Stimulated activated CD8-positive, alpha-beta memory T cell treated with anti-CD3 and anti-CD28 coated beads, Interleukin-12 subunit alpha, Interleukin-12 subunit beta, amount 100 ng/mL, for 24 hours (primary cell): ENCODE data around the gene OR2T27.
"Not testable (repeated sequence)": the region's sequence is repeated elsewhere in the genome, so short reads cannot be mapped to it uniquely, and the experiment has no call there.

Source experiments
- DNase-seq: peaks from one replicate; pipeline ENCODE4 v3.0.0-alpha.2; 2020; ENCODE audit errors: extremely low read depth

The OR2T27 gene, protein sequence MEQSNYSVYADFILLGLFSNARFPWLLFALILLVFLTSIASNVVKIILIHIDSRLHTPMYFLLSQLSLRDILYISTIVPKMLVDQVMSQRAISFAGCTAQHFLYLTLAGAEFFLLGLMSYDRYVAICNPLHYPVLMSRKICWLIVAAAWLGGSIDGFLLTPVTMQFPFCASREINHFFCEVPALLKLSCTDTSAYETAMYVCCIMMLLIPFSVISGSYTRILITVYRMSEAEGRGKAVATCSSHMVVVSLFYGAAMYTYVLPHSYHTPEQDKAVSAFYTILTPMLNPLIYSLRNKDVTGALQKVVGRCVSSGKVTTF

DNA sequence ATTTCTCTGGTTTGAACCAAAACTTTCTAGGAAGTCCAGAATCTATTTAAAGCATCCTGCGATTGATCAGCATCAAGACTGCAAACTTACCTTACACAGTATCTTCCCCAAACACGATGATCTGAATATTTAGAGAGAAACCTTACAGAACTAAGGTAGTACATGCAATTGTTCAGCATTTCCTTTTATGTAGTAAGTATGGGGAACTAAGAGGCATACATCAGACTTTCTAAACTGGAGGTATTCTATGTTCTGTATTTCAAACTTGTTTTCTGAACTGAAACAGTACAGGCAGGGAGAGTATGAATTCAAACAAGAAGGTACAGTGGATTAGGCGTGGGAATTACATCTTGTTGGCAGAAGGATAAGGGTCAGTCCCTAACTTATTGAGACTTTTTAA, at the start of gene OR2T27:
Gene OR2T27 (minus strand): TSS at position 175 of the 400 bp plus-strand sequence. CDS start 4,644 bp downstream, outside the sequence.
- not testable (repeated sequence) for DNase-seq

DNA sequence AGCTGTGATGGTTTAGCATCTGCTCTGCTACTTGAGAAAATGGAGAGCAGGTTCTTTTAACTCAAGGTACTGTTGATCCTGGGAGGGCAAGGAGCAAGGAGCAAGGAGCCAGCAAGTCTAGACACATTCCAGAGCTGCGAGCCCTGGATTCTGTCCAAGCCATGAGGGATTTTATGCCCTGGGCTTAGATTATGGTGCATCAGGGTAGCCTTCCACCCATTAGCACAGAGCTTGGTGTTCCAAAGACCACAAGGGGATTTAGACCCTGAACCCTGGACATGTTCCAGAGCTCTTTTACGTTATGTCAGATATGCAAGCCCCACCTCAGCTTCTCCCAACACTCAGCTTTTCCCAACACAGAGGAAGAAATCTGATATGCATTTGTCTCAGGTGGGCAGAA, 49.3 kb upstream of the OR2T27 start:
- no peak for DNase-seq

DNA sequence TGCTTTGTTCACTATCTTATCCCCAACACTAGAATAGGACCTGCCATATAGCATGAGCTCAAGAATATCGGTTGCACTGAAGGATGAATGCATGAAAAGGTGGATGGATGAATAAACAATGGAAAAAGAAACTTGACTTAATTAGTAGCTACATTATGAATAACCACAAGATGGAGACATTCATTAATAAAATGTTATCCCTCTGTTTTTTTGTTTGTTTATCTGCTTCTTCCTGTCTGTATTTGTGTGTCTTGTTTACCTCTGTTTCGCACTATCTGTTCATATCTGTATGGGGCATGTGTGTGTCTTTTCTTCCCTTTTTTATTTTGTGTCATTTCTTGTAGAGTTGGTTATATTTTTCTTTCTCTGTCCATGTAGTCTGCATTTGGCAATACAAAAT, 48.3 kb upstream of the OR2T27 start:
- no peak for DNase-seq

DNA sequence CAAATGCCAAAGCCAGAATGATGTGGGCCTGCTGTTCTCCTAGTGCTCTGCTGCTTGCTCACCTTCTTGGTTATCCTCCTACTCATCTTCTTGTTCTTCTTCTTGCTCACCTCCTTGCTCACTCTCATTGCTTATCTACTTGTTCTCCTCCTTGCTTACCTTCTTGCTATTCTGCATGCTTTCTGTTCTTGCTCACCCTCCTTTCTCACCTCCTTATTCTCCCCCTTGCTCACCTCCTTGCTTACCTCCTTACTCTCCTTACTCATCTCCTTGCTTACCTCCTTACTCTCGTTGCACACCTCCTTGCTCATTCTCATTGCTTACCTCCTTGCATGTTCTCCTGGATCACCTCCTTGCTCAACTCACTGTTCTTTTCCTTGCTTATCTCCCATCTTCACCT, 47.4 kb upstream of the OR2T27 start, which contains the start of gene OR14I1:
Gene OR14I1 (minus strand): TSS at position 53 of the 400 bp plus-strand sequence.
- no peak for DNase-seq

DNA sequence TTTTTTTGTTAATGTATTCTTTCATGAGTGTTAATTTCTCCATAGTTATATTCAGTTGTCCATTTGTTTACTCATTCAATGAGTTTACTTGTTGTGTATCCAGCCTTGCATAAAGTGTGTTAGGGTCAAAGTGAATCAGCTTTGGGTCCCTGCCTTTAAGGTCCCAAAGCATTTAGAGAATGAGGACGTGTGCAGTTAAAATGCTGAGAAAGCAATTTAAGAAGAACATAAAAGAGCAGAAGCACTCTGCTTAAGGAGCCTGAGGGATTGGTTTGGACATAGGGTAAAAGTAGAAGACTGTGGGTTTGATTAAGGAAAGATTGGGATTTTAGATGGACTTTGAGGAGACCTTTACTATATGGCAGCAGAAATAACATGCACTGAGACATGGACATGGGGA, 43.8 kb upstream of the OR2T27 start:
- no peak for DNase-seq

DNA sequence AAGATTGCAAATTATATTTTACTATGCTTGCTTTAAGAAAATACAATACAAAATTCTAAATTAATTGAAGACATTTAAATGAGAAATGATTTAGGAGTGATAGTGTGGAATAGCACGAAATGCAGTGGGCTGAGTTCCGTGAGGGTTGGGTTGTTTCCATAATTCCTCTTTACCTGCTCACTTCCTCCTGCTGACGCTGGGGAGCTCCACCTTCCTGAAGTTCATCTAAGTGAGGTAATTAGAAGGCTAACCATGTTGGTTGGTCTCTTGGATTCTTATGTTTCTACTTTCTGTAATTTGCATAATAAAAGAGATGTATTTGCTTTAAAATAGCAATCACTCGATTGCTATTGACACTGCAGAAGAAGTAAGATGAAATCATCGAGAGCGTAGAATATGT, 42.6 kb upstream of the OR2T27 start:
- no peak for DNase-seq

DNA sequence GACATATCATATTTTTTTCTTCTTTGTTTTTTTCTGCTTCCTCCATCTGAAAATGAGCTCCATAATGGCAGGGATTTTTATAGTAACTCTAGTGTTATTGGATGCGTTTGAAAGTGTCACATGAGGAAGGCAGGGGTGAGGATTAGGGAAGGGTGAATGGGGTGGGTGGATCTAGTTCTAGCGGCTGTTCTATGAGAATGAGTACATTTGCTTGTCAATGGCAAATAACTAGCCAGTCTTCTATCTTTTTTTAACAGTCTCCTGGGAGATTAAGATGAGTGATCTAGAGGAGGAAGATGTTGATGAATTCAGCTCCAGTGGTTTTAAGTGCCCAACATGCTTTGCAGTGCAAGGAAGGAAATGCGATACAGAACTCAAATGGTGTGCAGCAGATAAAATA, 41.4 kb upstream of the OR2T27 start:
- no peak for DNase-seq

DNA sequence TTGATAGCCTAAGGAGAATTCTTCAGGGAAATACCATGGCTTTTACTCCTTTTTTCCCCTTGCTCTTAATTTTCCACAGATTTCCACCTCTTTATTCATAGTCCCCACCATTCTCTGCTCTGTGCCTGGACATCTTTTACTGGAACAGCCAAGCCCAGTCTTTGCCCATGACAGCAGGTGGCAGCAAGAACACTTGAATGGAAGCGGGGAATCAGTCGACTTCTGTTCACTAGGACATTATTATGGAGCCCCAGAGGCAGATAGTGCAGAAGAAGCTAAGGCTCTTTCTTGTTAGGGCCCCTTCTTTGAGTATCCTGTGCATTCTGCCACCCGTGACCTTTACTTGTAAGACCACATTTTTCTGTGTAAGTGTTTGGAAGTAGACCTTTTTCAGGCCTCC, 40.9 kb upstream of the OR2T27 start:
- DNase-seq: no peak

DNA sequence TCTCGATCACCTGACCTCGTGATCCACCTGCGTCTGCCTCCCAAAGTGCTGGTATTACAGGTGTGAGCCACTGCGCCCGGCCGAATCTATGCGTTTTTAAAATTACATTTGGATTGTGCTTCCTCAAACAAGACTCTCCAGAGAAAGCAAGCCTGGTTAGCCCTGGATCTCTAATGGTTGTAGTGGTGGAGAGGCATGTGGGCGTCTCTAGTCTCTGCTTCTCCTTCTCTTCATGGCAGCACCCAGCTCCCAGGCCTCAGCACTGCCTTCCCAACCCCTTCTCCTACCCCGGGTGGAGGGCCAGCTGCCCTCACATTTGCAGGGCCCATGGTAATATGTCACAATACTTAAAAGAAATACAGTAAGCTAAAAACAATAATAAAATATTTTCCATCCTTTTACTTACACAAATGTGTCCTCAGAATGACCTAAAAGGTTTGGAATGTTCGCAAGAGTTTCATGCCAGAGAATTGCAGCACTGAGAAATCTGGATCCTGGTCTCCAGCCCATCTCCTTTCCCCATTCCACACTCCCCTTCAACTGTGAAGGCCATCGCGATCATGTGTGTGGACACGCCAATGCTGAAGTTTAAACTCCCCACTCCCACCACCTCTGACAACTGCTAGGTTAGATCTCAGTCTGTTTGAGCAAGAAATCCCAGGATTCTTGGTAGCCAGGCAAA, 40.3 kb upstream of the OR2T27 start:
- no peak for DNase-seq

DNA sequence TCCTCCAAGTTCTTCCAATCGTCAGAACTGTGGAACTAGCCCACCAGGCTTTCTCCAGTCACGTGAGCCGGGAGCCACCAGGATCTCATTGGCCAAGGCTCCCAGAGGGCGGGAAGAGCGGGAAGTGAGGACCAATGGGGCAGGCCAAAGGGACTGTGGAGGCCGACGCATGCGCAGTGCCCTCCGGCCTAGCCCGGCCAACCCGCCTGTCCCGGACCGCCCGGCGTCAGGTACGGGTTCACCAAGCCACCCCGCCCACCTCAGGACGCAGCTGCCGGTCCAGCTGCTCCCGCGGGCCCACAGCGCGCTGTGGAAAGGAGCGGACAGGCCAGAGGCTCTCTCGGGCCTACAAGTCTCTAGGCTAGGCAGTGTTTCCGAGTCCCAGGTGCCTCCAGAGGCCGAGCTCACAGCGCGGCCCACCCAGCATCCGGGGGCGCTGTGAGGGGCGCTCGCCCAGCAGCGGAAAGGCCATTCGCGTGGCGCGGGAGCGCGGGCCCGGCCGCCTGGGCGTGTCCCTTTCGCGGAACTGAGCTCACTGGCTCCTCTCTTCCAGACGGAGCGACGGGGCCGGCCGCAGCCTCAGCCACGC, 36.3 kb upstream of the OR2T27 start:
- no peak for DNase-seq

DNA sequence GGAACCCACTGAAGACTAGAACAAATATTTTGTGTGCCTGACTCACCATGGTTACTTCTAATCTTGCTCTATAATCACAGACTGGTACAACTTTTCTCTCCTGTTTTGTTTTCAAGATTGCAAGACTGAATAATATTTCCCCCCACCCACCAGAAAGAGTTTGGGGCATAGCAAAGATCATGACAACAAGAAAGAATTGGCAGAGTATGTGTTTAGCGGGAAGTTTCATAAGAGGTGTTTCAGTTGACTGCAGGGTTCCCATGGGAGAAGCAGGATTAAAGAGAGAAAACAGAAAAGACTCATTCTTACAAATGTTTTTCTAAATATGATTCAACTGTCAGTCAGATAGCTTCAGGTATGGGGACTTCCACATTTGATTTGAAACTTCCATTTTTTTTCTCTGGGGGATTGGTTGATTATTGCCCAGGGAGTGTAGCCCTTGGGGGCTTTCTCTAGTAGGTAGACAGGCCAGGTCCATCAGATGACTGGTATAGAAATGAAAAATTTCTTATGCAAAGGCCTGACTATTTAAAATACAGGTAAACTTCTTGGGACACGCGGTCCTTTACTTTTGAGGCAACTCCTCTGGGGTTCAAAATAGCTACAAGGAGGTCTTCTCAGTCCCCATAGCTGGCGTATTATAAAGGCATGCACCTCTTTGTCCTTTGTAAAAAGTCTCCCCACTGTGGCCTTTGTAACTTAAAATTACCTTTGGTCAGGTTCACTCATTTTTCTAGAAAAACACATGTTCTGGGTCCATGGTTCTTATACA, 33.4 kb upstream of the OR2T27 start:
- DNase-seq: no peak

DNA sequence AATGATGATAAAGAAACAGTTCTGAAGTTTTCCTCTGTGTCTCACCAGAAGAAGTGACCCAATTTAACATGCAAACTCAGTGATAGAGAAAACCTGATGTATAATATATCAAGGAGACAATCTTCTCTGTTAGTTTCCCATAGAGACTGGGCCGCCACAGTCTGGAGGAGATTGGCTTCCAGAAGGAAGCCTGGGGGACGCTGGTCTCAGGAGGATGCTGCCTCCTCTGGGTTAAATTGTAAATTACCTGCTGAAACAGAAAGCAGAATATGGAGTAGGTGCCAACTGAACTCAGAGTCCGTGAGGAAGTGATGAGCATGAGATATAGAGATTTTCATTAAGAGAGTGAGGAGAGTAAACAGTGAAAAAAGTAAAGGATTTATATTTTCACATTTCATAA, 31.5 kb upstream of the OR2T27 start:
- DNase-seq: no peak

DNA sequence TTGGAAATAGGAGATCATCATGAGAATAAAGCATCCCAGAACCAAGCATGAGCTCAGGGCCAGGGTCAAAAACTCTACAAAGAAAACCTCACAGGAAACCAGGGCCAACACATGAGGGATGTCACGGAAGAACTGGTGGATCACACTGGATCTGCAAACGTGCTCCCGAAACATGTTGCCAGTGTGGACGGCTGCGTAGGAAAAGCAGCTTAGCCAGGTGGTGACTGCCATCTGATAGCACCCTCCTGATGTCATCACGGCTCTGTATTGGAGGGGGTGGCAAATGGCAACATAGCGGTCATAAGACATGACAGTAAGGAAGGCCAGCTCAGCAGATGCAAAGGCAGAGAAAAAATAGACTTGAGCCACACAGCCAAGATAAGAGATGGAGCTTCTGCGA, 26.3 kb upstream of the OR2T27 start:
- DNase-seq: no peak

DNA sequence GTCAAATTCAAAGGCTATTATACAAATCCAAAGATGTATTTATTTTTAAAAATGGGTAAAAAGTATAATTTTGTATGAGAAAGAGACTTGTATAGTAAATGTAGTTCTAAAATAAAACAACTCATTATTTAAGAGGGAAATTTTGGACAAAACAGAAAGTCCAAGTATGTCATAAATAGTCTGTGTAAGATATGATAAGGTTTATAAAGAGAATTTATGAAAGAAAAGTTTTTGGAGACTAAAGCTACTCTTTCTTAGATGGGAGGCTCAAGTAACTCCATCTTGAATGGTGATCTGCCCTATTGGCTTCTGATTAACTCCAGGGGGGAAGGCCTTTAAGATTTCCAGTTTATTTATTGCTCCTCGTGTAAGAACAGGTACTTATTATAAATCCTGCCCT, 14.7 kb upstream of the OR2T27 start:
- no peak for DNase-seq

DNA sequence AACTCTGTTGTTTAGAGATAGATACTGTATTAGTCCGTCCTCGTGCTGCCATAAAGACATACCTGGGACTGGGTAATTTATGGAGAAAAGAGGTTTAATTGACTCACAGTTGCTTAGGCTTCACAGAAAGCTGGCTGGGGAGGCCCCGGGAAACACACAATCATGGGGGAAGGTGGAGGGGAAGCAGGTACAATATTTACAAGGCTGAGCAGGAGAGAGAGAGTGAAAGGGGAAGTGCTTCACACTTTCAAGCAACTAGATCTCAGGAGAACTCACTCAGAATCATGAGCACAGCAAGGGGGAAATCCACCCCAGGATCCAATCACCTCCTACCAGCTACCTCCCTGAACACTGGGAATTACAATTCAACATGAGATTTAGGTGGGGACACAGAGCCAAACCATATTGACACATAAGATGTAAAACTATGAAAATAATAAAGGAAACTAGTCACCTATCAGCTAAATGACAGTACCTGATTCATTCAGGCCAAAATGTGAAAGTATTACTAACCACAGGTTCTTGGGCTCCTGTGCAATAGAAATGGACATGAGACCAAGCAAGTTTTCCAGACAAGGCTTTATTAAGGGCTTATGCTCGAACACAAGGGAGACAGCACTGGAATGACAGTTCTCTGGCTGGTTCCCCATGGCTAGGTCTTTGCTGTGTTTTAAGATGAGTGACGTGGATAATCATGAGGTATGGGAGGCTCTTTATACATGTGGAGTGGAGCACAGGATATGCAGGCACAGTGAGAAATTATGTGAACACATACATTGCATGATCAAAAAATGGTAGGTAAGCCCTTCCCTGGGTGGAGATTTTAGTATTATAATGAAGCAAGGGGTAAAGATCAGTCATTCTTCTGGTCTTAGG, 8.4 kb upstream of the OR2T27 start:
- DNase-seq: not testable (repeated sequence)

DNA sequence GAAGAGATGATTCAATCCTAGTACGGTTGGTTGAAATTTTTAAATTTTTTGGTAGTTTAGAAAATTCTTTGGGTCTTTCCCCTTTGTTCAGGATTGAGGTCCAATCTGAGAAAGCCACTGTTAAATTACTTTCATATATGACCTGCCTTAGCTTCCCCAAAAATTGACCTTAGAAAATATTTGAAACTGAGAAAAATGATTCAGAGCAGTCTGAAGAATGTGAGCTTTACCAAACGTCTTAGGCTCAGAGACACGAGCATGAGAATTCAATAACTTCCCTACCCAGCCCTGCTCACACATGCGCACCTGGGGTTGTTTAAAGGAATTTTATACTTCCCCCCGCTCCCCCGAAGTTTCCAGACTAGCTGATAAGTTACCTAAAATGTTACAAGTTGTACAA, 1.5 kb upstream of the OR2T27 start:
- not testable (repeated sequence) for DNase-seq

DNA sequence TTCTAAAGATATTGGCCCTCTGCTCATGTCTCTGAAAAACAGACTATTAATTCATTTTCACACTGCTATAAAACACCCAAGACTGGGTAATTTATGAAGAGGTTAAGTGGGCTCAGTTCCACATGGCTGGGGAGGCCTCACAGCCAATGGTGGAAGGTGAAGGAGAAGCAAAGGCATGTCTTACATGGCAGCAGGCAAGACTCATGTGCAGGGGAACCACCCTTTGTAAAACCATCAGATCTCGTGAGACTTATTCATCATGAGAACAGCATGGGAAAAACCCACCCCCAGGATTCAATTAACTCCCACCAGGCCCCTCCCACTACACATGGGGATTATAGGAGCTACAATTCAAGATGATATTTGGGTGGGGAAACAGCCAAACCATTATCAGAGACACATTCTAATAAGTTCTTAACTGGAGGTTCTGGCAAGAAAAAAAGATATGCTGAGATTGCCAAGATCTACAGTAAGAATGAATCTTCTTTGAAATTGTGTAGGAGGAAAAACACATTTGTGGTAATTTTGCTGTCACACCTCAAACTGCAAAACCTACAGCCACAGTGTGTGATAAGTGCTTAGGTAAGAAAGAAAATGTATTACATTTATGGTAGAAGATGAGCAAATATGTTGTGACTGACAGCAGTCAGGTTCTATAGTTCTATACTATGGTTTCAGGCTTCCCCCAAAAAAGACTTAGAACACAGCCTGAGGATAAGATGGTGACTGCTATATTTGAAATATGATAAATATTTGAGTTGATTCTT, 6.4 kb downstream of the OR2T27 start:
- DNase-seq: not testable (repeated sequence)

DNA sequence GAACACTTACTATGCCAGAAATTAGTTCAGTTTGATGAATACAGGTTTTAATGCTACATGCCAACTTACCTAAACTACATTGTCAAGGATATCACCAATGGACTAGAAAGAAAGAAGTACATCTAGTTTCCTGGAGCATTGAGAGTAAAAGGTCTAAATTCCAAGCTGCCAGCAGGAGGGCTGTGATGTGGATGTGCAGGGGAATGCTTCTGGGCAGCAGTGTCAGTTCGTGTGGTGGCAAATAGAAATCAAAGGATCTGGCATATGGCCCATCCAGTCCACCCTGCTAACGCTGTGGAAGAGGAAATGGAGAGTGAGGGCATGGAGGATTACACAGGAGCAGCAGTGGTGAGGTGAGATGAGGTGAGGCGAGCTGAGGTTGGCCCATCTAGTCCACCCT, 10.2 kb downstream of the OR2T27 start, which contains the start of gene OR2T35:
Gene OR2T35 (minus strand): TSS at position 101 of the 400 bp plus-strand sequence. CDS start 6,020 bp downstream, outside the sequence.
- not testable (repeated sequence) for DNase-seq

DNA sequence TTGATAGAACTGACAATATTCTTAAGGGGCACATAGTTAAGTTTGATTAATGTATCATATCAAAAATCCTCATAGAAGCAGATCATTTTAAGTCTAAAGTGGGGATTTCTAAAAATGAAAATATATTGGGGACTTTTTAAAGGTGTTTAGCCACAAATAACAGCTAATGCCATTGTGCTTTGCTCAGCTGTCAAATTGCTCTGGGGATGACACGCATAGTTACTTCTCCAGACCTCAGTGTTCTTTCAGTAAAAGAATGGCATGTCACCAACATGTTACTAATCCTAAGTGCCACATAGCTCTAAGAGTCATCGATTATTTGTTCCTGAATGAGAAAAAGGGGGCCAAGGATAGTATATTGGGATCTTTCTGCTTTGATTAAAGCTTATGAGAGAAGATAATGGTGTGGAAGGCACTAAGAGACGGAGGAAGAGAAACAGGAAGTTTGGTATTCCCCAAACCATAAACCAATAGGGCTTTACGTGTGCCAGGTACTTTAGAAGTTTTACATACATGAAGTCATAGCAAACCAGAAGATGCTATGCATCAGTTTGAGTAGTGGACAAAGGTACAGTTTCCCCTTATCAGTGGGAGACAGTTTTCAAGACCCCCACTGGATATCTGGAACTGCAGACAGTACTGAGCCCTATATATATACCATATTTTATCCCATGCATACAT, 12.2 kb downstream of the OR2T27 start:
- DNase-seq: not testable (repeated sequence)

DNA sequence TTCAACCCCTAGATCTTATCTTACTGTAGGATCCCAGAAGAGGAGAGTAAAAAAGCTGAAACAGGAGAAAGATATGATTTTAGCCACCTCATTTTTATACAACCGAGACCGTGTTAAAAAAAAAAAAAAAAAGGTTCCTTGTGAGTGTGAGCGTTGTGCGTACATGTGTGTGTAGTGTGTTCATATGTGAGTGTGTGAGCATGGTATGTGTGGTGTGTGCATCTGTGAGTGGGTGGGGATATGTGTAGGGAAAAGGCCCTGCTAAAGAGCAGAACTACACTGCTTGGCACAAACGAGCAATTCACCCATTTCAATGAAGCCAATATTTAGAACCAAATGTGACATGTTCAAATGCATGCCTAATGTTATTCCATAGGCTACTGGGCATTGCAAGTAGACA, 13.7 kb downstream of the OR2T27 start:
- not testable (repeated sequence) for DNase-seq
